ENCODE results near the gene IKZF2.

DNA sequence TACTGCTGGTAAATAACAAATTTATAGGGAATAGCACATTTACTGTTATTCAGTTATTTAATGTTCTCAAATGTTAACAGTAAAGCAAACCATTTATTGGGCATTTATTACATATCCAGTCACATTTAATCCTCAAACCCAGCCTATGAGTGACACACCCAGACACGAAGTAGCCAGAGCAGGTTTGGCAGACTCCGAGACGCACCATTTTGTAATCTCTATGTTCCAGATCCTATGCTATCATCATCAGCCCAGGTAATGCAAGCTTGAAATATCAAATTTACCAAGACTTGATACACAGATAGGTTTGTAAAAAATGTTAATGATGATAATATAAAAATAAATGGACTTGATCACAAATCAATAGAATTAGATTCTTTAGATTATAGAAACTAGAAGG is 131.1 kb downstream of the IKZF2 start:
- TF ChIP-seq EZH2 (IDR thresholded peaks at IDR 0.05; ENCODE audit: low read length, unreplicated experiment) (no peak), EZH2phosphoT487 (IDR thresholded peaks at IDR 0.05; ENCODE audit: borderline replicate concordance, low read length) (no peak)
- TF ChIP-seq, protein P1, sequence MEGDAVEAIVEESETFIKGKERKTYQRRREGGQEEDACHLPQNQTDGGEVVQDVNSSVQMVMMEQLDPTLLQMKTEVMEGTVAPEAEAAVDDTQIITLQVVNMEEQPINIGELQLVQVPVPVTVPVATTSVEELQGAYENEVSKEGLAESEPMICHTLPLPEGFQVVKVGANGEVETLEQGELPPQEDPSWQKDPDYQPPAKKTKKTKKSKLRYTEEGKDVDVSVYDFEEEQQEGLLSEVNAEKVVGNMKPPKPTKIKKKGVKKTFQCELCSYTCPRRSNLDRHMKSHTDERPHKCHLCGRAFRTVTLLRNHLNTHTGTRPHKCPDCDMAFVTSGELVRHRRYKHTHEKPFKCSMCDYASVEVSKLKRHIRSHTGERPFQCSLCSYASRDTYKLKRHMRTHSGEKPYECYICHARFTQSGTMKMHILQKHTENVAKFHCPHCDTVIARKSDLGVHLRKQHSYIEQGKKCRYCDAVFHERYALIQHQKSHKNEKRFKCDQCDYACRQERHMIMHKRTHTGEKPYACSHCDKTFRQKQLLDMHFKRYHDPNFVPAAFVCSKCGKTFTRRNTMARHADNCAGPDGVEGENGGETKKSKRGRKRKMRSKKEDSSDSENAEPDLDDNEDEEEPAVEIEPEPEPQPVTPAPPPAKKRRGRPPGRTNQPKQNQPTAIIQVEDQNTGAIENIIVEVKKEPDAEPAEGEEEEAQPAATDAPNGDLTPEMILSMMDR (conservative IDR thresholded peaks at IDR 0.05; ENCODE audit: low read depth, low read length) = no peak

All from PC-3 (cell line).